G401 (cell line): ENCODE measurements around the gene TESPA1. TPM values are rescaled to one million over a fixed set of nuclear protein-coding genes. Genes with fewer than 3 reads are reported as not detected.
A peak's percentile ranks its signal among the peaks of the same experiment; 100 is the strongest.
"Not testable (repeated sequence)": the region's sequence is repeated elsewhere in the genome, so short reads cannot be mapped to it uniquely, and the experiment has no call there.

Source experiments
- DNase-seq: peaks from one replicate; pipeline ENCODE4 v3.0.0-alpha.2; 2015; ENCODE audit warnings: low spot score
- in situ Hi-C: cut with HindIII; loops from 2 replicates; pipeline ENCODE4 v1.10.0; 2016; ENCODE audit warnings: low sequenced_read_pairs, mixed read lengths
- total RNA-seq: library from RNA; depleted of rRNA; stranded (reverse); fragments of >200 nt; shearing (Covaris generic); gene quantifications from 2 replicates; pipeline ENCODE4 v1.2.3, GENCODE V29; 2014

The TESPA1 gene
- total RNA-seq, 1 experiment from 2014 or later, result not detected

- in situ Hi-C loops, result no loop called here
- no peak for DNase-seq
These were observed 3.2 kb upstream of the TESPA1 start for GRCh38 chr12:54987611-54988231.

GRCh38 chr12:54986773-54987172, 2.2 kb upstream of the TESPA1 start:
- in situ Hi-C loops, DNase-seq: not testable (repeated sequence)

GRCh38 chr12:54983536-54984101, 943 bp downstream of the TESPA1 start:
- in situ Hi-C loops, result no loop called here
- DNase-seq, result no peak

- DNase-seq, result no peak
- in situ Hi-C loops, result no loop called here
These were observed 2.8 kb downstream of the TESPA1 start for GRCh38 chr12:54981796-54982195.

- in situ Hi-C loops, result no loop called here
- DNase-seq, result no peak
These were observed 4.2 kb downstream of the TESPA1 start for GRCh38 chr12:54980341-54980740.

GRCh38 chr12:54977857-54978256, 6.7 kb downstream of the TESPA1 start:
- DNase-seq, result no peak
- in situ Hi-C loops, result no loop called here

- no peak for DNase-seq
- in situ Hi-C loops, result no loop called here
These were observed 7.4 kb downstream of the TESPA1 start for GRCh38 chr12:54977155-54977554.

GRCh38 chr12:54975875-54976274, 8.7 kb downstream of the TESPA1 start:
- DNase-seq, result no peak
- in situ Hi-C loops, result no loop called here

- DNase-seq, result no peak
- in situ Hi-C loops, result no loop called here
These were observed 9.3 kb downstream of the TESPA1 start for GRCh38 chr12:54975272-54975671.

GRCh38 chr12:54974279-54974678, 10.3 kb downstream of the TESPA1 start:
- DNase-seq, result no peak
- in situ Hi-C loops, result loop anchor here (25.0 kb wide), 1 partner anchor 212 kb away; no protein-coding TSS in a partner anchor

GRCh38 chr12:54973556-54973955, 11.0 kb downstream of the TESPA1 start:
- in situ Hi-C loops, result loop anchor here (25.0 kb wide), 1 partner anchor 211 kb away; no protein-coding TSS in a partner anchor
- no peak for DNase-seq

GRCh38 chr12:54970741-54971140, 13.8 kb downstream of the TESPA1 start:
- in situ Hi-C loops, result loop anchor here (25.0 kb wide), 1 partner anchor 208 kb away; no protein-coding TSS in a partner anchor
- no peak for DNase-seq

- no peak for DNase-seq
- in situ Hi-C loops, result loop anchor here (25.0 kb wide), 1 partner anchor 206 kb away; no protein-coding TSS in a partner anchor
These were observed 16.3 kb downstream of the TESPA1 start for GRCh38 chr12:54968181-54968730.

- no peak for DNase-seq
- in situ Hi-C loops, result loop anchor here (25.0 kb wide), 1 partner anchor 205 kb away; no protein-coding TSS in a partner anchor
These were observed 17.1 kb downstream of the TESPA1 start for GRCh38 chr12:54967461-54967860.

GRCh38 chr12:54961190-54961589, 23.4 kb downstream of the TESPA1 start:
- no peak for DNase-seq
- in situ Hi-C loops, result loop anchor here (25.0 kb wide), 1 partner anchor 199 kb away; no protein-coding TSS in a partner anchor

GRCh38 chr12:54959291-54960018, 25.1 kb downstream of the TESPA1 start:
- no peak for DNase-seq
- in situ Hi-C loops, result loop anchor here (25.0 kb wide), 1 partner anchor 197 kb away; no protein-coding TSS in a partner anchor

- in situ Hi-C loops, result loop anchor here (25.0 kb wide), 1 partner anchor 196 kb away; no protein-coding TSS in a partner anchor
- DNase-seq, result peak; percentile 79
These were observed 26.4 kb downstream of the TESPA1 start for GRCh38 chr12:54958048-54958658.

GRCh38 chr12:54956818-54957641, 27.5 kb downstream of the TESPA1 start:
- in situ Hi-C loops, result loop anchor here (25.0 kb wide), 1 partner anchor 195 kb away; no protein-coding TSS in a partner anchor
- DNase-seq, result no peak
